Stomach (tissue), 4 donors: ENCODE measurements around the gene CDH23.

Experiments
- CTCF ChIP-seq, 7 experiments: fragments of 450-650 bp in 4 of 7; fragments of 200-600 bp in 3 of 7; sonication (generic) in 3 of 7; IDR thresholded peaks; one replicate each; pipeline ENCODE4 v1.5.1; 2016 to 2019; ENCODE audit warnings: antibody characterized with exemption in 7 of 7, control low read depth in 2 of 7, mild to moderate bottlenecking in 1 of 7
- EP300 ChIP-seq: sonication (generic); formaldehyde crosslinking; IDR thresholded peaks from one replicate; pipeline ENCODE4 v1.6.1; 2017; ENCODE audit warnings: antibody characterized with exemption
- POLR2A ChIP-seq, 4 donors: fragments of 450-650 bp; IDR thresholded peaks; one replicate each; pipeline ENCODE4 v1.6.1; 2016; ENCODE audit warnings: antibody characterized with exemption in 4 of 4, control low read depth in 2 of 4, mild to moderate bottlenecking in 1 of 4, moderate library complexity in 1 of 4
- POLR2AphosphoS5 ChIP-seq, 3 donors: sonication (generic); formaldehyde crosslinking; IDR thresholded peaks; one replicate each; pipeline ENCODE4 v1.6.1; 2016; ENCODE audit warnings: antibody characterized with exemption in 3 of 3

- TF ChIP-seq CTCF (IDR thresholded peaks at IDR 0.05) = no peak
- no peak for TF ChIP-seq POLR2A (IDR thresholded peaks at IDR 0.05)
- TF ChIP-seq EP300 = no peak
- no peak for TF ChIP-seq POLR2AphosphoS5 (IDR thresholded peaks at IDR 0.05)
These were observed 86.4 kb downstream of the CDH23 start for GRCh38 chr10:71483135-71483534.
